ENCODE data around the gene ARMC3.

ARMC3 gene

DNA sequence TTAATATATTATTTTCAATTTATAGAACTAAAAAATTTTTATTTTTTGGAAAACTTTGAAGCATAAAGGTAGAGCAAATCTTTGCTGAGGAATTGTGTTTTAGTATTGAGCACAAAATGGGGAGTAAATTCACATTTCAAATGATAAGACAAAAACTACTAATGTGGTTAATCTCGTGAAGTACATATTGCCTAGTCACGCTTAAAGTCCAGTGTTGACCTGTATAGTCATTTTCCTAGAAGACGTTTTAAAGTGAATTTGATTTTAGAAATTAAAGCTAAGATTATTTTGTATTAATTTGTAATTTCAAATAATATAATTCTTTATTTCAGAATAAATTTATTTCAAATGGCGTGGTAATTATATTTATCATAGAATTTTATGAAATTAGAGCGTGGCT is 110.3 kb downstream of the ARMC3 start:
- DNase-seq (ENCODE audit: low read depth): no peak
- no peak overlapping the region for H3K4me3 ChIP-seq (ENCODE audit: low read length)
- no peak for TF ChIP-seq CTCF (conservative IDR thresholded peaks at IDR 0.05; ENCODE audit: low read length)

- no peak for TF ChIP-seq CTCF (conservative IDR thresholded peaks at IDR 0.05; ENCODE audit: low read length)
- no peak for DNase-seq (ENCODE audit: low read depth)
- no peak overlapping the region for H3K4me3 ChIP-seq (ENCODE audit: low read length)
Measured at GRCh38 chr10:23040002-23040401, 112.1 kb downstream of the ARMC3 start.

GRCh38 chr10:23046027-23046426 is 118.2 kb downstream of the ARMC3 start:
- no peak for TF ChIP-seq CTCF (conservative IDR thresholded peaks at IDR 0.05; ENCODE audit: low read length)
- no peak for DNase-seq (ENCODE audit: low read depth)
- H3K4me3 ChIP-seq (ENCODE audit: low read length): no peak overlapping the region

GRCh38 chr10:23047201-23048050 is 119.6 kb downstream of the ARMC3 start:
- no peak for DNase-seq (ENCODE audit: low read depth)
- no peak overlapping the region for H3K4me3 ChIP-seq (ENCODE audit: low read length)
- TF ChIP-seq CTCF (conservative IDR thresholded peaks at IDR 0.05; ENCODE audit: low read length): no peak

DNA sequence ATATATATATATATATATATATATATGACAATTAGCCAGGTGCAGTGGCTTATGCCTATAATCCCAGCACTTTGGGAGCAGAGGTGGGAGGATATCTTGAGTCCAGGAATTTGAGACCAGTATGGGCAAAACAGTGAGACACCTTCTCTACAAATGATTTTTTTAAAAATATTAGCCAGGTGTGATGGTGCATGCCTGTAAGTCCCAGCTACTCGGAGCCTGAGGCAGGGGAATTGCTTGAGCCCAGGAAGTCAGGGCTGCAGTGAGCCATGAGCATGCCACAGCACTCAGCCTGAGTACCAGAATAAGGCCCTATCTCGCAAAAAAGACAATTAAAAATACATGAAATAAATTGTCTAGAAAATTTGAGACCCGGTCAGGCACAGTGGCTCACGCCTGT is 120.3 kb downstream of the ARMC3 start:
- no peak for TF ChIP-seq CTCF (conservative IDR thresholded peaks at IDR 0.05; ENCODE audit: low read length)
- DNase-seq (ENCODE audit: low read depth): no peak

GRCh38 chr10:23051278-23051677 is 123.4 kb downstream of the ARMC3 start:
- TF ChIP-seq CTCF (conservative IDR thresholded peaks at IDR 0.05; ENCODE audit: low read length): no peak
- DNase-seq (ENCODE audit: low read depth): no peak
- H3K4me3 ChIP-seq (ENCODE audit: low read length): no peak overlapping the region

More for the DNA sequence above, 120.3 kb downstream of the ARMC3 start:
- H3K4me3 ChIP-seq (ENCODE audit: low read length): no peak overlapping the region

DNA sequence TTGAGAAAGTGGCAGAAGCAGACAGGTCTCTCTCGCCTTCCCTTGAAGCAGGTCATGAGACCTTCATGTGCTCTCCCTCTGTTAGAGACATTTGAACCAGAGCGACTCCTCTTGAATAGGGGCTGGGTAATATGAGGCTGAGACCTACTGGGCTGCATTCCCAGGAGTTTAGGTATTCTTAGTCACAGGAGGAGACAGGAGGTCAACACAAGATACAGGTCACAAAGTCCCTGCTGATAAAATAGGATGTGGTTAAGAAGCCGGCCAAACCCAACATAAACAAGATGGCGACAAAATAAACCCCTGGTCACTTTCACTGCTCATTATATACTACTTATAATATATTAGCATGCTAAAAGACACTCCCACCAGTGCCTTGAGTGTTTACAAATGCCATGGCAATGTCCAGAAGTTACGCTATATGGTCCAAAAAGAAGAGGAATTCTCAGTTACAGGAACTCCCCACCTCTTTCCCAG is 124.0 kb downstream of the ARMC3 start:
- no peak for TF ChIP-seq CTCF (conservative IDR thresholded peaks at IDR 0.05; ENCODE audit: low read length)

More for the DNA sequence above, 124.0 kb downstream of the ARMC3 start:
- DNase-seq (ENCODE audit: low read depth): no peak
- H3K4me3 ChIP-seq (ENCODE audit: low read length): no peak overlapping the region

All from AG10803 (cell line).